GM18499 (cell line): ENCODE measurements around the gene ZCCHC7.

Experiments
- ATAC-seq: cut with Tn5 transposase; IDR thresholded peaks from one replicate; pipeline ENCODE4 v1.9.1; 2021; ENCODE audit warnings: moderate number of reproducible peaks; ENCODE audit not compliant: insufficient read depth, unreplicated experiment

ZCCHC7 gene

DNA sequence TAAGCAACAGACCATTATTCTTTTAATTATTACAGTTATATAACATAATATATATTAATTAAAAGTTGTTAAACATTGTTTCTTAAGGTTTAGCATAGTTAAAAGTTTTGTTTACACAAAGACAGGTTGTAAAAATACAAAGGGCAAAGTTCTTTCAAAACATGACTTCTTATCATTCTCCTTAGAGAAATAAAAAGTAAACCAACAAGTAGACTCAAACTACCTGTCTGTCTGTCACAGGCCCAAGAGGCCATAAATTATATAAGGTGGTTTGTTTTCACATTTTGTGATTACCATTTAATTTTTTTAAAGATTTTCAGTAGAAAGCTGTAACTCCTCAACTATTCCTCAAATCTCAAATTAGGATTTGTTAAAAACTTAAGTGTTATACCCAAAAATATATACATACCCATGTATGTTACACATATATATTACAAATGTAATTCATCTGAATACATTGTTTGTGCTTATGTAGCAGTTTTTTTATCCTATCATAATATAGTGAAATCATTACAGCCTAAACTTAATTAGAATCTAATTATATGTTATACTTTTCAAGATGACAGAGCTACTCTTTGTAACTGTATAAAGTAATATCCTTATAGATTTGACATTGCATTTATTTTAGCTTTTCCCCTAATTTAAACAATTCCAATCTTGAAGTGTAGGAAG, 208.3 kb downstream of the ZCCHC7 start:
- ATAC-seq = no peak

DNA sequence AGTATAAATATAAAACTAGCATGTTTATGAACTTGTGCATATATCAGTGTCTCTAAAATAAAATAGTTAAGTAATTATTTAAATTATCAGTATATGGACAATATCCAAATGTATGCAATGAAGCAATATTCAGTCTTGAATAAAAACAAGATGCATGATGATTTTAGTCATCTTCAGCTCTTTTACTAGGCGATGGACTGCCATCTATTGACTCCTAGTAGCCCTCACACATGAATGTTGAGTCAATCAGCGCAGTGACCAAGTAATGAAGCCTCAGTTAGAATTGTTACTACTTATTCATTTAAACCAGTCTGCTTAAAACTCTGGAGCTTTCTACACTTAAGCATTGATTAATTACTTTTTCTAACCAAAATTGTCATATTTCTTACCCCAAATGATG, 209.2 kb downstream of the ZCCHC7 start:
- no peak for ATAC-seq

- ATAC-seq = no peak
Measured at GRCh38 chr9:37331871-37332270, 211.5 kb downstream of the ZCCHC7 start.

DNA sequence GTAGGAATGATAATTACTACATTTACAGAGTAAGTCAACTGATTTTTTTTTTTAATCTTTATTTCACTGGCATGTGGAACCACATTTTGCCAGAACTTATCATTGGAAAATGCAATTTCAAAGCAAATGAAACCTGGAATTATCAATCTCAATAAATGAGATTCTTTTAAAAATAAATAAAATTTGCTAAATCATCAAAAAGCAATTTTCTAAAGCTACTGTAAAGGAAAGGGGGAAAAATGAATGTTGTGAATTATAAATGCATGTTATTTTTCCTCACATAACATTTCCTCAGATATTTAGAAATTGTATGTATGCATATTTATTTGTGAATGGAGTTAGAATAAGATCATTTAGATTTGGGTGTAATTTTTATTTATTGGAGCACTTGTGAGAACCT, 212.2 kb downstream of the ZCCHC7 start:
- no peak for ATAC-seq

GRCh38 chr9:37333288-37333687, 212.9 kb downstream of the ZCCHC7 start:
- no peak for ATAC-seq

DNA sequence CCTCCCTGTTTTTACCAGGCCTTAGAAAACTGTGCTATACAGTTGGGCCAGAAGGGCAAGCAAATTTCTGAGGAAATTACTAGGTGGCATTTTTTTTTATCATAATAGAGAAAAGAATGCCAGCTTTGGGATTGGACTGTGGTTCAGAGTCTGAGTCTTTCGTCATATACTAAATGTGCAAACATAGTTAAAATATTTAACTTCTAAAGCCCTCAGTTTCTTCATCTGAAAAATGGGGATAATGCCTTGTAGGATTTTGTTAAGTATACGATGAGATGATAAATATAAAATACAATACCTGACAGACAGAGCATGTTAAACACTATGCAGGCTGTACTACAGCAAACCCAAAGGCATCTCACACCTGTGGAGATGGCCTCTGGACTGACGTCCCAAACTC, 214.9 kb downstream of the ZCCHC7 start:
- no peak for ATAC-seq

DNA sequence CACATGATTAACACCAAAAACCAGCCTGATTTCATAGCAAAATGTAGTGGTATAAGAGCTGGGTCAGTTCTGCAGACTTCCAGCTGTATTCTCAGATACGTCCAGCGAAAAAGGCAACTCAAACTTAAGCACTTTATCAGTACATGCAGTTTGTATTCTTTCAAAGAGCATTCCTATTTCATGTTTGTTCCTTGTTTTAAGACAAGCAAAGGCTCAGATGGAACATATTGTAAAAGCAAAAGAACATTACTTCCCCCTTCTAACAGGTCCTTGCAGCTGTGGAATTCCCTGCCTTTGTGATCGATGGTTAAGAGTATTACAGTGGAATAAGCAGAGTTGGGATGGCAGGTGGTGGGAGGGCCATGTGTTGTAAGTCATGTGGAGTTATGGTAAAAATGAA, 215.8 kb downstream of the ZCCHC7 start:
- ATAC-seq = no peak

- ATAC-seq = no peak
Measured at GRCh38 chr9:37337301-37337890, 217.0 kb downstream of the ZCCHC7 start.

DNA sequence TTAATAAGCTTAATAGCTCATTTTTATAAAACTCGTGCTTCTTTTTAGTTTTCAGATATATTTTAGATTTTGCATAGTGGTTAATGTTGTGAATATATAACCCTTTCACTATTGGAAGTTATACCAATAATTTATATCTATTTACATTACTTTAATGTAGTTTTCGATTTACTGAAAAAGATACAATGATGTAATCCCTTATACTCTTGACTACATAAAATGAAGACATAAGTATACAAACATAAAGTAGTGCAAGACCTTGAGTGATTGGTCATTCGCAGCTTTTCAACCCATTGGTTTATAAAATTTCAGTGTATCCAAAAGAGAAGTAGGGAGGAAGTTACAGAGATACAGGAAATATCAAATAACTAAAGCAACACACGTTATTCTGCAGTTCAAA, 217.8 kb downstream of the ZCCHC7 start:
- no peak for ATAC-seq

- no peak for ATAC-seq
Measured at GRCh38 chr9:37339923-37340322, 219.5 kb downstream of the ZCCHC7 start.

- ATAC-seq = no peak
Measured at GRCh38 chr9:37340961-37341360, 220.6 kb downstream of the ZCCHC7 start.

DNA sequence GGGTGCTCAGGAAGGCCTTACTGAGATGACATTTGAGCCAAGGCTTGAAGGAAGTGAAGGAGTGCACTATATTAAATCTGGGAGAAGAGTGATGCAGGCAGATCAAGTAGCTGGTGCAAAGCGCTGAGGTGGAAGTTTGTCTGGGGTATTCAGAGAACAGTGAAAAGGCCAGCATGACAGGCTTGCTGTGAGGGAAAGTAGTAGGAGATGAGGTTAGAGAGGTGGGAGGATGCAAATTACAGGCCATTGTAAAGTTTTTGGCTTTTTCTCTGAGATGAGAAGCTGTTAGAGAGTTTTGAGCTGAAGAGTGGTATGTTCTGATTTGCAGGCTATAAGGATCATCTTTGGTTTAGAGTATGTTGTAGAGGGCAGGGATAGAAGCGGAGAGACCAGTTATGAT, 221.3 kb downstream of the ZCCHC7 start:
- ATAC-seq = no peak

DNA sequence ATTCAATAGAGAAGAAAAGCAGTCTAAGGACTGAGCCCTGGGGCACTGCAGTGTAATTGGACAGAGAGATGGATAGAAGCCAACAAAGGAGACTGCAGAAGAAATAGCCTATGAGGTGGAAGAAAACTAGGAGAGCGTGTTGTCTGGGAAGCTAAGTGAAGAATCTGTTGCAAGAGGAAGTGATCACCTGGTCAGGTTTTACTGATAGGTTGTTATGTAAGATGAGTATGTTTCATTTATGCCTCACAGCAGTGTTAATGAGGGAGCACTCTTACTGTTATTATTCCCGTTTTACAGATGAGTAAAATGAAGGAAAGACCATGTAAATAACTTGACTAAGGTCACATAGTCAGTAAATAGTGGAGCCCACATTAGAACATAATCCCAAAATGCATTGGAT, 222.1 kb downstream of the ZCCHC7 start:
- no peak for ATAC-seq

GRCh38 chr9:37342895-37343294, 222.5 kb downstream of the ZCCHC7 start:
- ATAC-seq = no peak

DNA sequence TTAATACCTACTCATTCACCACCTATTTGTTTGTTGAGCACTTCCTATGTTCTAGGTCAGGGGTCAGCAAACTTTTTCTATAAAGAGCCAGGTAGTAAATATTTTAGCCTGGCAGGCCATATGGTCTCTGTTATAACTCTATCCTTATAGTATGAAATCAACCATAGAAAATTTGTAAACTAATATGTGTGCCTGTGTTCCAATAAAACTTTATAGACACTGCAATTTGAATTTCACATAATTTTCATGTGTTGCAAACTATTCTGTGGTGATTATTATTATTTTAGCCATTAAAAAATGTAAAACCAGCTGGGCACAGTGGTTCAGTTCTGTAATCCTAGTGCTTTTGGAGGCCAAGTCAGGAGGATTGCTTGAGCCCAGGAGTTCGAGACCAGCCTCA, 223.3 kb downstream of the ZCCHC7 start:
- ATAC-seq = no peak

DNA sequence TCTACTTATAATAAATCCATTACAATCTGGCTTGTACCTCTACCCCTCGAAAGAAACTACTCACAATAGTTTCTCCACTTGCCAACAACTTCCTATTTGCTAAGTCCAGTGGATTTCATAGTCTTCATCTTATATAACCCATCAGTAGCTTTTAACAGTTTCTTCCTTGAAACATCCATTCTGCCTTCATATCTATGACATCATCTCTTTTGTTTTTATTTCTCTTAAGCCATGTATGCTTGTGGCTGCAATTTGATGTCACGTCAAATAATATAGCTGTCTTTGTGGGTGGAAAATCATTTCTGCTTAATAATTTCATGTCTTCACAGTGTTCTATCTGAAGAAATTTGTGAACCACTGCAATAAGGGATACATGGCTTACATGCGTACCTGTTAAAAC, 224.7 kb downstream of the ZCCHC7 start:
- no peak for ATAC-seq

- ATAC-seq = no peak
Measured at GRCh38 chr9:37348917-37349316, 228.5 kb downstream of the ZCCHC7 start.

- no peak for ATAC-seq
Measured at GRCh38 chr9:37350486-37351190, 230.3 kb downstream of the ZCCHC7 start.

DNA sequence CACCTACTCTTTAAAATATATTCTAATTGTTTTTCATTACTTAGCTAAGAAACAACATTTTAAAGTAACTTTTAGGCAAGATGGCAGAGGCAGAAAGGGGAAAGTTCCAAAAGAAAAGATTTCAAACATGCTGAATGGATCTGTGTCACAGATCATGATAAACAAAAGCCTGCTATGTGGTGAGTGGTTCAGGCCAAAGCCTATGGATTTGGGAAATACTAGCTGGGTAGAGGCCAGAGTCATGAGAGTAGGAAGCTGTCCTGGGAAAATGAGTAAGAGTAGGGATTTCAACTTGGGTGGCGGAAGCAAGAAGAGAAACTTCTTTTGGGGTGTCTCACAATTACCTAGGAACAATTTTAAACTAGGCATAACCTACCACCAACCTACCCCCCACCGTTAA, 233.4 kb downstream of the ZCCHC7 start:
- ATAC-seq = no peak

DNA sequence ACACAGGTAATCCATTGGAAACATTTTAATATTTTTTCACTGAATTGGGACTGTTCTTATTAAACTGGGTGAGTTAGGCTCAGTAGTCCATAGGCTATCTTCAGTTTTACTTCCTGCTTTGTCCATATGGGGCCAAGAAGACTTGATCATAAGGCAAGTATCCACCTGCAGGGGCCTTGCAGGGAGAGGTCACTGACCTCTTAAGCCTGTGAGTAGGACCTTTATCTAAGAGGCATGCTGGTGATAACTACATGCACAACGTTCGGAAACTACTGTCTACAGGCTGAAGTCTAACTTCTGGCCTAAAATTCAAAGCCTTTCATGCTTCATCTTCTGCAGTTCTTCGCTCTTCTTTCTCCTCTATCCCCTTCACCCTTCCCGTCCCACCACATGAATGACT, 242.1 kb downstream of the ZCCHC7 start:
- ATAC-seq = no peak

DNA sequence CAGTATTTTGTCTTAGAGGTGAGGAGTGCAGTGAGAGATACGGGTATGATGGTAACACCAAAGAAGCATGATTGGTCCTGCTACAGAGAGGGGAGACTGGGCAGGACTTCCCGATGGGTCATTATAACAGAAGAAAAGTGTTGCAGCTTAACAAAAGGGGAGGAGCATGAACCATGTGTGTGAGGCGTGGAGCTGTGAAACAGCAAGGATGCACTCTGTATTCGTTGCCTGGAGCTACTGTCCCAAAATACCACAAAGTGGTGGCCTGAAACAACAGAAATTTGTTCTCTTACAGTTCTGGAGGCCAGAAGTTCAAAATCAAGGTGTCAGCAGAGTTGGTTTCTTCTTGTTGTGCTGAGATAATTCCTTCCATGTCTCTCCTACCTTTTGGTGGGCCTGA, 242.8 kb downstream of the ZCCHC7 start:
- no peak for ATAC-seq

- no peak for ATAC-seq
Measured at GRCh38 chr9:37364136-37364535, 243.8 kb downstream of the ZCCHC7 start.
